IPS DF 19.7 (cell line): ENCODE results near the gene MARCHF6.
"Not testable (repeated sequence)": the region's sequence is repeated elsewhere in the genome, so short reads cannot be mapped to it uniquely, and the experiment has no call there.

Source experiments
- DNase-seq: peaks from one replicate; pipeline ENCODE4 v3.0.0-alpha.2; 2013; ENCODE audit warnings: low read depth, low spot score

MARCHF6 gene

DNA sequence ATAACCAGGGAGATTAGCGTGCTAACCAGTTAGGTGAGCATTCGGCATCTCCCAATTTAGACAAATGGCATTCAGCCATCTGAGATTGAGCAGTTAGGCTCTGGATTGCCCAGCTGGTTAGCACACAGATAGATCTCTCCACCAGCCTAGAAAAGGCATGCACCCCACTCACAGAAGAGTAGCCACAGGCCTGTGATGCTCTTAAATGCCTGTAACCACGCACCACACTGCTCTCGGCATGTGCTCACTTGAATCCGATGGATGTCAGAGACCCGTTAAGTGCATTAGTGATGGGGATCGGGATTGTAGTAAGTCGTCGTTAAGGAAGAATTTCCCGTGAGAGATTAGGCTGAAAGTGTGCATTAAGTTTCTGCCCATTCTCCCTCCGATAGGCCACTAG lies 23.0 kb downstream of the MARCHF6 start:
- no peak for DNase-seq

DNA sequence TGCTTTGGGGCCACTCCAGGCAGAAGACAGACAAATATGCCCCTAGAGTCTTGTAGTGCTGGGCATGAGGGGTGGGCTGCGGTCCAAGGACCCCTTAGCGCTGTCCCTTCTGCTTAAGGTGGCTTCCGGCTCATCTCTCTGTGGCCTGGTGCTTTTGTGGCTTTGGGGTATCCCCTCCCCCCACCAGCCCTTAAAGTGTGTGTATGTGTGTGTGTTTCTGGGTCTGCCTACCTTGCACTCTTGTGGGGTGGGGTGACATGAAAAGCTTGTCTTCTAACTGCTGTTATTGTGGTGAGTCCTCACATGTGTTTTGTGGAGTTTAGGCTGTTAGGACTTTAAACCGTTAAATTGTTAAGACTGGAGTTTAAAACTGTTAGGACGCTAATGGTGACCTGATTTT lies 23.6 kb downstream of the MARCHF6 start:
- DNase-seq = no peak

DNA sequence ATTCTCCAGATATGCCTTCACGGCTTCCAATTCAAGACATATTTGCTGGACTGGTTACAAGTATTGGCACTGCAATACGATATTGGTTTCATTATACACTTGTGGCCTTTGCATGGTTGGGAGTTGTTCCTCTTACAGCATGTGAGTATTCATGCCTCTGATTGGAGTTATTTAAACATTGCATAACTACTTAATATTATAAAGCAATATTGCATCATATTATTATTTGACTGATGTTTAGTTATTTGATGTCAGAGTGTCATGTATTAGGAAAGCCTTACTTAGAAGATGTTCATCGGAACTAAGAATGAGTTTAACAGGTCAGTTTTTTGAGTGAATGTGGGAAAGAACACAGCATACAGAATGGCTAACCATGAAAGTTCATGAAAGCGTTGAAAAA lies 28.3 kb downstream of the MARCHF6 start:
- no peak for DNase-seq

DNA sequence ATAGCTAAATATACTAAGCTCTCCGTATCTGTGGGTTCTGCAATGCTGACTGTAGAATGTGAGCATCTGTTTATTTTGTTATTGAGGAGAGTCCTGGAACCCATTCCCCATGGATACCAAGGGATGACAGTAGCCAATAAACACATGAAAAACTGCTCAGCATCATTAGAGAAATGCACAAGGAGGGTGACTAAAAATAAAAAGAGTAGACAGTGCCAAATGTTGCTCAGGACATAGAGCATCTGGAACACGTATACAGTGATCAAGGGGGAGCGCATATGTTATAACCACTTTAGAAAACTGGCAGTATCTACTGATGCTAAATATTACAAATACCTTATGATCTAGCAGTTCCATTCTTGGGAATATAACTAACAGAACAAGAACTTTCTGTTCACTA lies 31.0 kb downstream of the MARCHF6 start:
- DNase-seq = no peak

DNA sequence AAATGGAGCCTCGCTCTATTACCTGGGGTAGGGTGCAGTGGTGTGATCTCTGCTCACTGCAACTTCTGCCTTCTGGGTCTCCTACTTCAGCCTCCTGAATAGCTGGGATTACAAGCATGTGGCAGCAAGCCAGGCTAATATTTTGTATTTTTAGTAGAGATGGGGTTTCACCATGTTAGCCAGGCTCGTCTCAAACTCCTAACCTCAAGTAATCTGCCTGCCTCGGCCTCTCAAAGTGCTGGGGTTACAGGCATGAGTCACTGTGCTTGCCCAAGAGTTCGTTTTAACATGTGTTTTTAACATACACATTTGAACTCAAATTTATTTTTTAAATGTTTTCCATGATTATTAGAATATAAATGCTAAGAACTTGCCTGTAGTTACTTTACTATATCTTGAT lies 34.2 kb downstream of the MARCHF6 start:
- no peak for DNase-seq

DNA sequence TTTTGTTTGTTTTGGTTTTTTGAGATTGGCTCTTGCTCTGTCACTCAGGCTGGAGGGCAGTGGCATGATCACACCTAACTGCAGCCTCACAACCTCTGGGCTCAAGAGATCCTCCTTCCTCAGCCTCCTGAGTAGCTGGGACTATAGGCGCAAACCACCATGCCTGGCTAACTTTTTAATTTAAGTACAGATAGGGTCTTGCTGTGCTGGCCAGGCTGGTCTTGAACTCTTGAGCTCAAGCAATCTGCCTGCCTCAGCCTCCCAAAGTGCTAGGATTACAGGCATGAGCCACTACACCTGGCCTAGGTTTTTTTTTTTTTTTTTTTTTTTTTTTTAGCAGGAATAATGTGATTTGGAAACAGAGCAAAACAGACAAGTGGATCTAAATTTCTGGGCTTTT lies 37.6 kb downstream of the MARCHF6 start:
- no peak for DNase-seq

DNA sequence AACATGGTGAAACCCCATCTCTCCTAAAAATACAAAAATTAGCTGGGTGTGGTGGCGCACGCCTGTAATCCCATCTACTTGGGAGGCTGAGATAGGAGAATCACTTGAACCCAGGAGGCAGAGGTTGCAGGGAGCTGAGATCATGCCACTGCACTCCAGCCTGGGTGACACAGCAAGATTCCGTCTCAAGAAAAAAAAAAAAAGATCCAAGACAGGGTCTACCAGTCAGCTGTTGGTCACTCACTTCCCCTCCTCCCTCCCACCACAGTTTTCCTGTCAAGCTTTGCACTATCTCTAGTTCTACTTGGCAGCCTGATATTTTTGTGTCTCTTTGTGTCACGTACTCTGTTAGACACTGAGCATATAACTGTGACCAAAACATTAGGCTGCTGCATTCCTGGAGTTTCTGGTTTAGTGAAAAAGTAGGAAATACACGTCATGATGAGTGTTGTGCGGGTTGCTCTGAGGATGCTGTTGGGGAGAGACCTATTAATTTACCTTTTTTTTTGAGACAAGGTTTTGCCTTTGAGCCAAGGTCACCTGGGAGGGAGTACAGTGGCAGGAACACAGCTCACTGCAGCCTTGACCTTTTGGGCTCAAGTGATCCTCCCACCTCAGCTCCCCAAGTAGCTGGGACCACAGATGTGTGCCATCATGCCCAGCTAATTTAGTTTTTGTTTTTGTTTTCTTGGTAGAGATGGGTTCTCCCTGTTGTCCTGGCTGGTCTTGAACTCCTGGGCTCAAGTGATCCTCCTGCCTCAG lies 39.3 kb downstream of the MARCHF6 start:
- DNase-seq = not testable (repeated sequence)

DNA sequence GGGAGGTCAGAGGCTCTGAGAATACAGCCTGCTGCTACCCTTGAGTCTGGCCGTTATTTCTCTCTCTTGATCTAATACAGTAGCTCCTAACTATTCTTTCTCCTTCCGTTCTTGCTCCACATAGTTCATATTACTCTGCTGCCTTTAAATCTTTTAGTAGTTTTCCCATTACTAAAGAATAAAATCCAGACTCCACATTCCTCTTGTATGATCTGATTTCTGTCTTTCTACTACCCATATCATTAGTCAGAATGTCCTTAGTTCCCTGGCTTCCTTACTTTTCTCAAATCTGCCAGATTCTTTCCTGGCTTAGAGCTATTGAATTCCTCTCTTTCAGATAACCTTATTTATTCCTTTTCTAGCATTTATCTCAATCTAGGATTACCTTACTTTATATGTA lies 40.0 kb downstream of the MARCHF6 start:
- DNase-seq = no peak

DNA sequence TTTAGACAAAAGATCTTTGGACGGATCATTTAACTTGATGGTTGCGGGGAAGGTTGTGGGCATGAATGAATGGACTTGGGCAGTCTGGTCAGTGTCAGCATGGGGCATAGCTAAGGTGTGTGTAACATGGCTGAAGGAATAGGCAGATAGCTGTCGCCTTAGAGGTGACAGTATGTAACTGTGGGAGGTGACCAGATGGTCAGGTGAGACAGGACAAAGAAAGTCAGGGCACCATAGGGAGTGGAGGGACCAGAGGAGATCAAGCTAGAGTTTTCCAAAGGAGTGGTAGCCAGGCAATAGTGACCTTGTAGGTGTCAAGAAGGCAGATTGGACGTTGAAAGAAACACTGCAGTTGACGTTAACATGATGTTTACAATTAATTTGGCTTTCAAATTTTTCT lies 43.1 kb downstream of the MARCHF6 start:
- no peak for DNase-seq

DNA sequence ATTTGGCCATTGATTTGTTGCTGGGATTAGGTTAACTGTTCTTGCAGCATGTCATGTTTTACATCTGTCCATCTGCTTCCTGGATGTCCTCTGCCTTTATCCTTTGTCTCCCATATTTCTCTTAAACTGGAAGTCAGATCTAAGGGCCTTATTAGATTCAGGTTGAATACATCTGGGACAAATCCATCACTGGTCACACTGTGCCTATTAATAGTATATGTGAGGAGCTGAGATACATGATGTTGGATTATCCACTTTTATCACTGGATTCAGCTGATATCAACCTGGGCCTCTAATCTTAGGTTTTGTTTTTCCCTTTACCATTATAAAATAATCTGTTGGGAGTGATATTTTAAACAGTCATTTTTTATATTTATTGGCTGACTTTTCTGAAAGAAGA lies 46.3 kb downstream of the MARCHF6 start:
- no peak for DNase-seq

DNA sequence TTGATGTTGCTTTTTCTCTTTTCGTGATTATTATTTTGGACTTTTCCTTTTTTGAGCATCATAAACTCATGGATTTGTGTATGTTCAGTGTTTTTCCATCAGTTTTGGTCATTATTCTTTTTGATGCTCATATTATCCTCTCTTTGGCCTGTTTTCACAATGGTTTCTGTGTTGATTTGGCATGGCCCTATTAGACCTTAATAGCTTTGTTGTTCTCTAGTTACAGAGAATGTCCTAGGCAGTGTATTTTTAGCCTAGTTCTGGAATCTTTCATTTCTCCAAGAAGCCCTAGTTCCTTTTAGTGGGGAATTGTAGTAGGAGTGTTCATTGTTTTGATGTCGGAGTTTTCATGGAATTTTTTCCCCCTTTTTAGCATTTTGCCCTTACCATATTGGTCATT lies 46.9 kb downstream of the MARCHF6 start:
- DNase-seq = no peak

DNA sequence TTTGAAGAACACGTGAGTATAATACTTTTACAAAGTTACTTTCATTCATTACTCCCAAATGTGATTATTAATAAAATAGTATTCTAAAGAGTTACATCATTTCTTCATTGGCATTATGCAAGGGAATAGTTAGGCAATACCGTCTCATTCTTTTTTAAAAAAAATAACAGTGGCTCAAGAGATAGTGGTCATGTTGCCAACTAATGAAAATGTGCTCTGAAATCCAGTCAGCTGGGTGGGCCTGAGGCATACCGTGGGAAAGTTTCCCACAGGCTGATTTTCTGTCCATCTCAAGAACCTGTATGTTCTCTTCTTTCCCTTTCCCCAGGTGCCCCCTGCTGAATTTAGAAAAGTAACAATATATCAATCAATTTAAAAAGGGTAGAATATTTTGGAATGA lies 47.3 kb downstream of the MARCHF6 start:
- no peak for DNase-seq

DNA sequence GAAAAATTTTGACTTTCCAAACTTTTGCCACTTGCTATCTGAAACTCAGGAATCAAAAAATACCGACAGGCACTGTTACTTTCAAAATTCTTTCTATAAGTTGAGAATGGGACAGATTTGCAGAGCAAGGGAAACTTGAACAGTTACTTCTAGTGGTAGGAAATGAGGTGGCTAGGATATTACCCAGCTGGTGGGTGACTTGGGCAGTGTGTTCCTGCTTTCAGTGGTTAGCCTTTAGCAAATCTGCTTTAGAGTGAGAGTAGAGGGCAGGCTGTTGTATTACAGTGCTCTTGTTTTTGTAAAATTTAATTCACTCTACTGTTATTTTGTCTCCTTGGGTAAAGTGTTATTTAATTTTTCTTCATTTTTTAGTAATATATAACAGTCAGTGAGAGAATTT lies 48.0 kb downstream of the MARCHF6 start:
- DNase-seq = no peak
